Activated CD8-positive, alpha-beta memory T cell treated with anti-CD3 and anti-CD28 coated beads, Interleukin-2, amount 50 U/mL, for 4 hours (primary cell): ENCODE results near the gene CHPF2.
A peak's percentile ranks its signal among the peaks of the same experiment; 100 is the strongest.

ENCODE experiments used
- DNase-seq: peaks from one replicate; pipeline ENCODE4 v3.0.0-alpha.2; 2020

Gene CHPF2, protein sequence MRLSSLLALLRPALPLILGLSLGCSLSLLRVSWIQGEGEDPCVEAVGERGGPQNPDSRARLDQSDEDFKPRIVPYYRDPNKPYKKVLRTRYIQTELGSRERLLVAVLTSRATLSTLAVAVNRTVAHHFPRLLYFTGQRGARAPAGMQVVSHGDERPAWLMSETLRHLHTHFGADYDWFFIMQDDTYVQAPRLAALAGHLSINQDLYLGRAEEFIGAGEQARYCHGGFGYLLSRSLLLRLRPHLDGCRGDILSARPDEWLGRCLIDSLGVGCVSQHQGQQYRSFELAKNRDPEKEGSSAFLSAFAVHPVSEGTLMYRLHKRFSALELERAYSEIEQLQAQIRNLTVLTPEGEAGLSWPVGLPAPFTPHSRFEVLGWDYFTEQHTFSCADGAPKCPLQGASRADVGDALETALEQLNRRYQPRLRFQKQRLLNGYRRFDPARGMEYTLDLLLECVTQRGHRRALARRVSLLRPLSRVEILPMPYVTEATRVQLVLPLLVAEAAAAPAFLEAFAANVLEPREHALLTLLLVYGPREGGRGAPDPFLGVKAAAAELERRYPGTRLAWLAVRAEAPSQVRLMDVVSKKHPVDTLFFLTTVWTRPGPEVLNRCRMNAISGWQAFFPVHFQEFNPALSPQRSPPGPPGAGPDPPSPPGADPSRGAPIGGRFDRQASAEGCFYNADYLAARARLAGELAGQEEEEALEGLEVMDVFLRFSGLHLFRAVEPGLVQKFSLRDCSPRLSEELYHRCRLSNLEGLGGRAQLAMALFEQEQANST

DNA sequence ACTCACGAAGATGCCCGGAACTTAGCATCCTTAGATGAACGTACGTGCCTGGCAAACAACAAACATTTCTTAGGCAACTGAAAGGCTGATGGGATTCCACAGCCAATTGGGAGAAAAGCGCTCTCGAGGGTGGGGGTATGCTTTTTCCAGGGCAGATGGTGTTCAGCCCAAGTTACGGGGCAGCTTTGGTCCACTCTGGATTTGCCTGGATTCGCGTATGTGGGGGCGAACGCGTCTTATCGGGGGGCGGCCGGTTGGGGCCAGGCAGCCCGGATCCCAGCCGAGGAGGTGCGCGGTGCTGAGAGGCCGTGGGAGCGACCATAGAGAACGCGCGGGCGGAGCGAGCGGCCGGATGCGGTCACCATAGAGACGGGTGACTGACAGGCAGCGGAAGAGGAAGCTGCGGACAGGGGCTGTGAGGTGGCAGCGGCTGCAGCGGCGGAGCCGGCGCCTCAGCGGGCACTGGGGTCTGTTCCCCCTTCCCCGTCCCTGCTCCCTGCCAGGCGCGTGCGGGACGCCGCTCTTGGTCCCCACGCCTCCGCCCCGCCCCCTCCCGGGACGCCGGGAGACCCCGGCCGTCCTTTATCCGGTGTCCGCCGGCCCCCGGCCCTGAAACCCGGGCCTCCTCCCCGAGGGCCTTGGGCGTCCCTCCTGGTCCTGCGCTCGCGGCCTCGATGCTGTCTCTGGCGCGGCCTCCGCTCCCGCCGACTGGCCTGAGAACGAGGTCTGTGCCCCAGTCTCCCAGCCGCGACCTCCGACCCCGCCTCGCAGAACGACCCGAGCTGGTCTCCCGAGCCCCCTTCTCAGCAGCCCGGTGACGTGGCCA lies at the start of gene CHPF2:
CHPF2 (plus strand) TSS at position 393 of the 826 bp plus-strand sequence. CDS start 1,529 bp downstream, outside the sequence.
- peak; percentile 88 for DNase-seq

DNA sequence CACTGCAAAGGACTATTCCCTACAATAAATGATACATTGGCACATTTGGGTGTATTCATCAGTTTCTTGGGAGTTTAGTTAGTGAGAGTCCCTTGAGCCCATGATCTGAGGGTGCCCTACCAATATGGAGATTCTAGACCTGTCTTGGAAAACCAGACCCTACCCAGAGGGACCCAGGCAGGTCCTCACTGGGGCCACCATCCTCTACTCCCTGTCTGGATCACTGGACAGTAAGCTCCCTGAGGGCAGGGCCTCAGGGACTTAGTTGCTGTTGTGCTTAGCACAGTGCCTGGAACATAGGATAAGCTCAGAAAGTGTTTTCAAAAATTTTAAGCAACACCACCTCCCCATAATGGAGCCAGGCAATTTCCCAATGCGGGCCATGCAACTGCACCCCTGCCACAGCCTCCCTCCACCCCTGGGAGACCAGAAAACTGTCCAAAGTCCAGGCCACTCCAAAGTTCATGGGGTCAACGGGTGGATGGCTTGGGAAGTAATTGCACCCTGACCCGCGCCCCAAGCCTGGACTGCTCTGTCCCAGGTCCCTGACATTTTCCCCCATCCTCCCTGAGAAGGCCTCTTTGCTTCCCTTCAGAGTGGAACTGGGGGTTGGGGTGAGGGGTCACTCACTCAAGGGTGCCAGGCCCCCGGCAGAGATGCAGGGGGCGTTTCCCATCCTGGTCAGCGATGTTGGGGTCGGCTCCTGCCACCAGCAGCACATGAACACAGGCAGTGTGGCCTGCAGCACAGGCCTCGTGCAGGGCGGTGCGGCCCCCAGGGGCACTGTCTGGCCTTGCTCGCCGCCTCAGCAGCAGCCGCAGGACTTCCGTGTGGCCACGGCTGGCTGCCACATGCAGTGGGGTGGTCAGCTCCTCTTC lies 46.3 kb upstream of the CHPF2 start:
- DNase-seq = no peak

DNA sequence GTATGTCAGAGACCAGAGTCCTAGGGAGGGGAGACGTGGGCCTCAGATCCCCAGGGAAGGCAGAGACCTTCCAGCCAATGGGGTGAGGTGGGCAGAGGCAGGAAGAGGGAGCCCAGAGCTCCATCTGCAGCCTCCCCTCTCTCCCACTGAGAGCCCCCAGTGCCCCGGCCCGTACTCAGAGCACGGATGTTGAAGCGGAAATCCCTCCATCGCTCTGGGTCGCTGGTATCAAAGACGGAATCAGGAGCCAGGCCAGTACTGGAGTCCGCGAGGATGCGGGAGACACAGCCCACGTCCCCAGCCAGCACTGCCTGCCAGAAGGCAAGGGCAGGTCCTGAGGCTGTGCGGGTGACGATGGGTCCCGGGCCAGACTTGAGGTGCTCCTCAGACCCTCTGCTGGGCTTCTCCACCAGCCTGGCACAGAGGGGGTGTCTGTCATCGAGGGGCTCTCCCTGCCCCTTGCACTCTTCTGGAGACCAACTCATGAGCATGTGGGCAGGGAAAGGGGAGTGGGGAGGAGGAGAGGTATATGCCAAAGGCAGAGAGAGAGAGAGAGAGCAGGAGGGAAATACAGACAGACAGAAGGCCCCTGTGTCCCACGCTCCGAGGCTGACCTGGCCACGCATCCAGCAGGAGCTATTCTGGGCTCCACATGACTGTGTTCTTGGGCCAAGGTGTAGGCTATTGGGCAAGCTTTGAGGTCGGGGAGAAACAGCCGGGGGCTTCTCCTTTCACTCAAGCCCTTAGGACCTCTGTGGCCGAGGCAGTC lies 45.5 kb upstream of the CHPF2 start, which contains the start of gene ASB10:
ASB10 (minus strand) TSS at position 611 of the 769 bp plus-strand sequence; CDS start at position 491, 120 bp downstream.
- DNase-seq = no peak

DNA sequence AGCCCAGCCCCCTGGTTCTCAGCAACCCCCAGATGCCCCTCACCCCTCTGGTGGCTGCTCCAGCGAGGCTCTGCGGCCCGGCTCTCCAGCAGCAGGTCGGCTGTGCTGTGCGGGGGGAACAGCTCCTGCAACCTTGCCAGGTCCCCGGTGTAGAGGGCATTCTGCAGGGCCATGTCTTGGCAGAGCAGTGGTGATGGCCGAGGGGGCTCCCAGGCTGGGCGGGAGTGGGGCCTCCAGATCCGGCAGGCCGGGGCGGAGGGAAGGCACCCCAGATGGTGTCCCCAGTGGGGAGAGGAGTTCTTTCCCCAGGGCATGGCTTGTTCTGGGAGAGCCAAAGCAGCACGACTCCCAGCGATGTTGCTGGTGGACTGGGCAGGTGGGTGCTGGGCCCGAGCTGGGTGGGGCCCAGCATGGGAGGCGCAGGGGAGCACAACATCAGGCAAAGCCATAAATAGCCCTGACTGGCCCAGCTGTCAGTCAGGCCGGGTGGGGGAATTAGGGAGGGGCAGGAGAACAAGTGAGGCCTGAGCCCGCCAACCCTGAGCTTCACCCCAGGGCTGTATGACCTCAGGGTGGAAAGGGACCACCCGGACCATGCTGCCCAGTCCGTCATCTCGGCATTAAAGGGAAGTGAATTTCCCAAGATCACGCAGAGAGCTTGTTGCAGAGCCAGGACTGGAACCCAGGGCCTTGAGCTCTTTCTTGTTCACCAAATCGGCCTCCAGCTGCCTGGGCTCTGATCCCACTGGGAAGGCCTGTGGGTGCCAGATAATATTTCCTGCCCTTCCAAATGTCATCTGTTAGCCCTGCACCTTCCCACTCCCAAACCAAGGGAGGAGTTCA lies 44.7 kb upstream of the CHPF2 start:
- DNase-seq = no peak

DNA sequence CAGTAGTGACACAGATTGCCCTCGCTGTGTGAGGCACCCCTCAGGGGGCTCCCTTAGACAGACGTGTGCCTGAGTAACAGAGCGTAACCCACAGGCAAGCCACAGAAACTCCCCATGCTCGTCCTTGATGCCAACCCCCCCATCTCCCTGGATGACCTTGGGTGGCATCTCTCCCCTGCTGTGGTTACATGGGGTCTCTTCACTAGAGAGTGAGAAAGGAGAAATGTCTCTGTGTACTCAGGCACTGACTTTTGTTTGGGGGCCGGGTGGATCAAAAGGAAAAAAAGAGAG lies 44.1 kb upstream of the CHPF2 start:
- DNase-seq = no peak

DNA sequence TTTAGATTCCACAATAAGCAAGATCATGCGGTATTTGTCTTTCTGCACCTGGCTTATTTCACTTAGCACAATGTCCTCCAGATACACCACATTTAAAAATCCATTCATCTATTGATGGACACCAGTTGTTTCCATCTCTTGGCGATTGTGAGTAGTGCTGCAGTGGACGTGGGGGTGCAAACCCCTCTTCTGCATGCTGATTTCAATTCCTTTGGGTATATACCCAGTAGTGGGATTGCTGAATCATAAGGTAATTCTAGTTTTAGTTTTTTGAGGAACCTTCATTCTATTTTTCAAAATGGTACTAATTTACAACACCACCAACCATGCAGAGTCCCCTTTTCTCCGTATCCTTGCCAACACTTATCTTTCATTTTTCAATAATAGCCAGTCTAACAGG lies 43.2 kb upstream of the CHPF2 start:
- DNase-seq = no peak

DNA sequence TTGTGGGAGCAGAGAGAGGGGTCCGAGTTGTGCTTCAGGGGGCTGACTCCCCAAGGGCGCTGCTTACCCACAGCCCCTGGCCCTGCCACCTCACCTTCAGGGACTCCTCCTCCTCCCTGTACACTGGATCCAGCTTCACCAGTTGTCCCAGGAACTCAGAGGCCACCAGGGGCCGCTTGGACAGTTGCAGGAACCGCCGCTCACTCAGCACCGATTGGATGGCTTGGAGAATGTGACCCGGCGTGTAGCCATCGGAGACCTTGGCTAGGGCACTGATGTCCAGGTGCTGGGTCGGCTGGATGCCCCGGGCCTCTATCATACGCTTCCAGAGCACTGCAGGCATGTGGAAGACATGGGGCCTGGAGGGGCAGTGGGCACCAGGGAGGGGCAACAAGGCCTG lies 40.7 kb upstream of the CHPF2 start:
- DNase-seq = no peak

DNA sequence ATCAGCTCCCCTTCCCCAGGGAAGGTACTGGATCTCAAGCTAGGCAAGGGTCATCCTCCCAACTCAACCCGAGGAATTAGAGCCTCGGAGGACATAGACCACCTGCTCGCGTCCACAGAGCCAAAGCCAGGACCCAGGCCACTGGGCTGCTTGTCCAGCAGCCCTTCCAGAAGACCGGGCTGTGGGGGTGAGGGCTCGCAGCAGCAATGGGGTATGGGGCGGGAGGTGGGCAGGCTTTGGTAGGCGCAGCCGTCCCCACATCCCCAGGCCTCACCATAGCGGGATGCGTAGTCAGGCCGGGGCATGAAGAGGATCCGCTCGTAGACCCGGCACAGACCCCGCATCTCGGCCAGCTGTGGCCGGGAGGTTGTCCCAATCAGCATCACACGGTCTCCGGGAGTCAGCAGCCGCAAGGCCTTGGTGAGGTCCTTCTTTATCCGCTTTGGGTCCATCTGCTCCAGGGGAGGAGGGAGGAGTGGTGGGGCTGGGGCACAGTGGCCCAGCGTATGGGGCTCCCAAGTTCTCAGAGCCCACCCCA lies 40.2 kb upstream of the CHPF2 start:
- DNase-seq = no peak

DNA sequence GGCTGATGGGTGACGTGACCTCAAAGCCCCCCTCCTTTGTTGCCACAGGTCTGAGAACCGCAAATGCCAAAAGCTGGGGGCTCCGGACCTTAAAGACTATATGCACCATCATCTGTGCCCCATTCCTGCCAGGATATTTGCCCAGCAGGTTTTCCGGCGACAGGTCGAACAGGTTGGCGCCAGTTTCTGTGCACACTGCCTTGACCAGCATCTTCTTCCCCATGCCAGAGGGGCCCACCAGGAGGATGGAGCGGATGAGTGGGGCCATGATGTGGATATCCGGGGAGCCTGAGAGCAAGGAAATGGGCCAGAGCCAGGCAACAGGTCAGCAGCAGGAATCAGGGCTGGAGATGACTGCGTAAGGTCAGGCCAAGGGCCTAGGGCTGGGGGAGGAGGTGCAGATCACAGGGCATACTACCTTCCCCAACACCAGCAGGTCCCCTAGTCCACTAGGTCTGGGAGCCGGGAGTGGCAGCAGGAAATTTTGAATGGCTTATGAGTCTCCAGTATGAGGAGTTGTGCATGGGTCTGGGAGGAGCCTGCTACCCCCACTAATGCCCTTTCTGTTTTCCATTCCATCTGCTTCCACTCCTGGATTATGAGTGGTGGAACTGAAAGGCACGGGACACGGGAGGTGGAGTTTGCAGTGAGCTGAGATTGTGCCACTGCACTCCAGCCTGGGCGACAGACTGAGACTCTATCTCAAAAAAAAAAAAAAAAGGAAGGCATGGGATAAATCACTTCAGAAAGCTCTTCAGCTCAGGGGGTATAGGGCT lies 38.9 kb upstream of the CHPF2 start:
- no peak for DNase-seq

DNA sequence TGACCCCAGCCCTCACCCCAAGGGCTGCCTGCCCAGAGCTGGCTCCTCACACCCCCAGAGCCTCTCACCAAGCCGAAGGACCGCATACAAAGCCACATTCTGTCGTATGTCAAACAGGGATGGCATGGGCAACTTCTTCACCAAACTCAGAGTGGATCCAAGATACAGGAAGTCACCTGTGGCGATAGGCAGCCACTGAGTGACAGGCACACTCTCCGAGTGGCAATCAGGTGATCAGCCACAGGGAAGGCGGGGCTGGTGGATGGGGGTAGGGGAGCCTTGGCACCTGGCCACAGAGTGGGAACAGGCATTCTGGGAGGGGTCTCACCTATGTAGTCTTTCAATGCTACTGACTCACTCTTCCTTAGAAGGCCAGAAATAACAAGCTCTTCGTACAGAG lies 38.1 kb upstream of the CHPF2 start:
- DNase-seq = no peak

DNA sequence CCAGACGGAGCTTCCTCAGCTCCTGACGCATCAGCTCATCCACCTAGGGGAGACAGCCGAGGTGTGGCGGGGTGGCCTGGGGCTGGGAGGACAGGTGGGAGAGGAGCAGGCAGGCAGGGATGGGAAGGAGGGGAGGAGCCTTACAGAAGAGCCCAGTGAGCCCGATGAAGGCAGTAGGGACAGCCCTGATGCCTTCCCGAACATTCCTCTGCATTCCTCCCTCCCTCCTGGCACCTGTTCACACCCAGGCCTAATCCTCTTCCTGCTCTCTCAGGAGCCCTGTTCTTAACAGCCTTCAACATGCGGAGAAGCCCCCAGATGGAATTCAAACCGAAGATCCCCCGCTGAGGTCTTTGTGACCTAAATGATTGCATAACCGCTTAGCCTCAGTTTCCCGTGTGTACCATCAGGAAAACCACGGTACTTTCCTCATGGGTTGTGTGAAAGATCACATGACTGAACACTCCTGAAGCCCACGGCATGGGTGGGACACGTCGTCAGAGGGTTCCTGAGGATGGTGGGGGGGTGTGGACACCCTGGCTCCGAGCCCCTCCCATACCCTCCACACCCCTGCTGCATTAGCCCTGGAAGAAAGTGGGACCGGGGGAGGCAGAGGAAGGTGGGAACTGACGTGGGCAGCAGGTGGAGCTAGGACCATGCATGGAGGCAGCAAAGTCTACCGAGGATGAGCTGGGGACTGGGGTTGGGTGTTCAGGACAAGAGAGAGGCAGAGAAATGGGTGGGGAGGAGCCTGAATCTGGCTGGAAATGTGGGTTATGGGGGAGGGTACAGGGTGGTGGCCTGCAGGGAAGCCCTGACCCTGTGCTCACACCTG lies 36.5 kb upstream of the CHPF2 start:
- no peak for DNase-seq

DNA sequence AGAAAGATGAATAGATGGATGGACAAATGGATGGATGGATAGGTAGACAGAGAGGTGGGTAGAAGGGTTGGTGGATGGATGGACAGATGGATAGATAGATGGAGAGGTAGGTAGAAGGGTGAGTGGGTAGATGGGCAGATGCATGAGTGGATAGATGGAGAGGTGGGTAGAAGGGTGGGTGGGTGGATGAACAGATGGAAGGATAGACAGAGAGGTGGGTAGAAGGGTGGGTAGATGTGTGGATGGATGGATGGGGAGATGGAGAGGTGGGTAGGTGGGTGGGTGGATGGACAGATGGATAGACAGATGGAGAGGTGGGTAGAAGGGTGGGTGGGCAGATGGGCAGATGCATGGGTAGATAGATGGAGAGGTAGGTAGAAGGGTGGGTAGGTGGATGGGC lies 34.4 kb upstream of the CHPF2 start:
- no peak for DNase-seq

DNA sequence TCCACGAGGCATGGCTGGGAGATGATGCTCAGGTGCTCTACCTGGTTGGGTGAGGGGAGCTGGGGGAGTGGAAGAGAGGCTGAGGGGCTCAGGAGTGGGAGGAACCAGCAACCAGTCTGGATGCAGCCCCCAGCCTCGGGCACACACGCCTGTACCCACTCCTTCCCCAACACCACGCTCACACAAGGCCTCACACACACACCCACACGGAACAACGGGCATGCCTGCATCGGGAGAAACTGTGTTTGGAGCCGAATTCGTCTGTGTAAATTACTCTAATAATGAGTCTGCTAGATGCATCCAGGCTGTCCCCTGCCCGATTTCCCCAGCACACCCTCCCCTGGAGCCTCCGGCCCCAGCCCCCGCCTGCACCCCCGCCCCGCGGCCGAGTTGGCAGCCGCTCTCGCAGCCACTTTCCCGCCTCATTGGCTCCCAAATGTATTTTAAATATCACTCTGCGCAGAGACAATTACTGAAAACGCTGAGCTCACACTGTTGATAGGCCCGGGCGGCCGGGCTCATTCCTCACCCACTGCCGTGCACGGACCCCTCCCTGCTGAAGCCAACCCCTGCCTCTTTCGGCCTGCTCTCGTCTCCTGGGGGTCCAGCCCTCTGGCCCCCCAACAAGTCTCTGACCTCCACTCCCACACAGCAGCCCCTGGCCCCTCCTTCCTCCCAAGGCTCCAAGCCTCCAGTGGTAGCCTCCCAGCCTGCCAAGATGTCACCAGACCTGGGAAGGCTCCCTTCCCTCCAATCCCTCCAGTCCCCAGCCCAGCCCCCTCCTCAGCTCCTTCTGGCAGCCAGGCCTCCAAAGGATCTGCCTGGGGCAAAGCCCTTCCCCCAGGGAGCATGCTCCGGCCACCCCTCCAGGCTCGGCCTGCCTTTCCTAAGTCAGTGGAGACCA lies 33.1 kb upstream of the CHPF2 start:
- no peak for DNase-seq

DNA sequence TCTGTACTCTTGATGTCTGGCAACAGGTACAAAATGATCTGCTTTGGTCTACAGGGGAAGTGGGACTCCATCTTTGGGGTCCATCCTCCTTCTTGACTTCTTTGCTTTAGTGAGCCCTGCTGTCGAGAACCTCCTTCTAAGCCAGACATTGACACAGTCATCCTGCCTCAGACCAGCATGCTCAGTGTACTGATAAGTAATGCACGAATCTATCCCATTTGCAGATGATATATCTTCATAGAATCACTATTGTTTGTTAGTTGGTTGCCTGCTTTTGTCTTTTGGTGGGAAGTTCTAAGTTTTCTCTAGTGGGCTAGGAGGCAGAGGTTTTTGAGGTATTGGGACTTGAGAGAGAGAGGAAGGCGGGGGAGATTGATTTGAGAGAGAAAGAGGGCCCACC lies 30.9 kb upstream of the CHPF2 start:
- DNase-seq = no peak

DNA sequence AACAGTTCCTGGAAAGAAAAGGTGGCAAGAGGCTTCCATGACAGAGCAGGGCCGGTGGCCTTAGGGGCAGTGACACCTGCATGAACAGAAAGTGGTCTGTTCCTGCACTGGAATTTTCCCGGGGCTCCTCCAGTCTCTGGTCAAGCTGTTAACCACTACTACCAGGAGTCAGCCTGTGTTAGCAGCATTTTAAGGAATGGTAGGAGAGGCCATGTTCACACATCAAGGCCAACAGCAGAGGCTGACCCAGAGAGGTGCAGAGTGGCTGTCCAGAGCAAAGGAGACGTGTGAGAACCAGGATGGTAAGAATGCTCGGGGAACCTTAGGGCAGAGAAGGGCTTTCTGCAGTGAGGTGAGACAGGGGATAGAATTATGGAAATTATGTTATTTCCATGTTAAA lies 30.5 kb upstream of the CHPF2 start:
- DNase-seq = no peak

DNA sequence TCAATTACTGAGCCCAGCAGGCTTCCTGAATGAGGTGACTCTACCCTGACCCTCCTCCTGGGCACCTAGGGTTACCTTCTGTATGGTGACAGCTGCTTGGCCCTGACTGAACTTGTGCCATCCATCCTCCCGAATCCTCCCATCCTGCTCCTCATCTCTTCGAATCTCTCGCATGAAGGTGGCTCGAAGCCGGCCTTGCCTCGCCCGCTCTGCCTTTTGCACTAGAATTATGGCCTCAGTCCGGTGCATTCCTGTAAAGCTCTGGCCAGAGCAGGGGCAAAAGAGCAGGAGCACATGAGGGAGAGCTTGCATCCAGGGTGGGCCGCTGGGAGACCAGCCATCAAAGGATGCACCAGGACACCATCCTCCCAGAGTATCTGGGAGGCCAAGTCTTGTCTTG lies 29.4 kb upstream of the CHPF2 start:
- no peak for DNase-seq

DNA sequence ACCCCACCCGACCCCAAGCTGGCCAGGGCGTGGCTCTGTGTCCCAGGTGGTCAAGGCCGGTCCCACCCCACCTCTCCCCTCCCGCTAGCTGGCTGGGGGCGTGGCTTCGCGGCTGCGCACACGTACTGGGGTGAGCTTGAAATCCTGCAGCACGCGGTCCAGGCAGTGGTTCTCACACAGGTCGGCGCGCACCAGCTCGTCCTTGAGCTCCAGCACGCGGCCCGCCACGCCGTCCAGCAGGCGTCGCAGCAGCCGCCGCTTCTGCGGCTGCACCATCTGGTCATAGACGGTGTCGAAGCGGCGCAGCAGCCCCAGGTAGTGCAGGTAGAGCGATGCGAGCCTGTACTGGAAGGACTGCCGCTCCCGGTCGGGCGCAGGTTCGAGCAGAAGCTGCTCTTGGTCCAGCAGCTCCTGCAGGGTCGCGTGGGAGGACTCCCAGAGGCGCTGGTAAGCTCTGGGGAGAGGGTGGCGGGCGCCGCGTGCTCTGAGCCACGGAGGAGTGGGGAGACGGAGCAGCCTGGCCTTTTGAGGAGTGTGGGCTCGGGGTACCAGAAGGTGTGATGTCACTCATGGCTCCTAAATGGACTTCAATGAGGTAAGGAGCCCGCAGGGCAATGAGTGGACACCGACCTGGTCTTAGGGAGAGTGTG lies 27.8 kb upstream of the CHPF2 start:
- no peak for DNase-seq
